LNCaP clone FGC (cell line): ENCODE data around the gene HK3.

Source experiments
- DNase-seq: peaks from one replicate; pipeline ENCODE4 v3.0.0-alpha.2; 2011; ENCODE audit warnings: low read depth
- H3K4me3 ChIP-seq: 2 replicates; pipeline ENCODE4 v1.5.1; 2011; ENCODE audit warnings: mild to moderate bottlenecking, low read depth, low read length, control low read depth
- TF ChIP-seq, protein P1 (sequence below): IDR thresholded peaks from 2 replicates; pipeline ENCODE4 v1.5.1; 2012; ENCODE audit warnings: mild to moderate bottlenecking; ENCODE audit not compliant: control insufficient read depth, insufficient read depth; ENCODE audit errors: extremely low read depth

HK3 gene

DNA sequence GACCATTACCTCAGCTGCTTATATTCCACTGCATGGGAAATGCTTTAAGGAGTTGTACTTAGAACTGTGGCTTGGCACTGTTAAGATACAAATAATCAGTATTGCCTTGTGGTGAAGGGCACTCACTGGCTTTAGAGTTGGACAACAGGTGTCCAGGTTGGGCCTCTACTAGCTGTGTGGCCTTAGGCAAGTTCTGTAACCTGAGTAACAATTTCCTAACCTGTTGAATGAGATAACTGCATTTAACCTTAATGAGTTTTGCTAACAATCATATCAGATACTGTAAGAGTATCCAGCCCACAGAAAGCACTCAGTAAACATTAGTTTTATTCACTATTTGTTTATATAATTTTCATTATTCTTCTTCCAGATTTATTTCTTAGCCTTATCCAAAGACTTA lies 17.2 kb upstream of the HK3 start:
- DNase-seq = no peak
- no peak overlapping the region for H3K4me3 ChIP-seq
- TF ChIP-seq, protein P1, sequence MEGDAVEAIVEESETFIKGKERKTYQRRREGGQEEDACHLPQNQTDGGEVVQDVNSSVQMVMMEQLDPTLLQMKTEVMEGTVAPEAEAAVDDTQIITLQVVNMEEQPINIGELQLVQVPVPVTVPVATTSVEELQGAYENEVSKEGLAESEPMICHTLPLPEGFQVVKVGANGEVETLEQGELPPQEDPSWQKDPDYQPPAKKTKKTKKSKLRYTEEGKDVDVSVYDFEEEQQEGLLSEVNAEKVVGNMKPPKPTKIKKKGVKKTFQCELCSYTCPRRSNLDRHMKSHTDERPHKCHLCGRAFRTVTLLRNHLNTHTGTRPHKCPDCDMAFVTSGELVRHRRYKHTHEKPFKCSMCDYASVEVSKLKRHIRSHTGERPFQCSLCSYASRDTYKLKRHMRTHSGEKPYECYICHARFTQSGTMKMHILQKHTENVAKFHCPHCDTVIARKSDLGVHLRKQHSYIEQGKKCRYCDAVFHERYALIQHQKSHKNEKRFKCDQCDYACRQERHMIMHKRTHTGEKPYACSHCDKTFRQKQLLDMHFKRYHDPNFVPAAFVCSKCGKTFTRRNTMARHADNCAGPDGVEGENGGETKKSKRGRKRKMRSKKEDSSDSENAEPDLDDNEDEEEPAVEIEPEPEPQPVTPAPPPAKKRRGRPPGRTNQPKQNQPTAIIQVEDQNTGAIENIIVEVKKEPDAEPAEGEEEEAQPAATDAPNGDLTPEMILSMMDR = no peak

DNA sequence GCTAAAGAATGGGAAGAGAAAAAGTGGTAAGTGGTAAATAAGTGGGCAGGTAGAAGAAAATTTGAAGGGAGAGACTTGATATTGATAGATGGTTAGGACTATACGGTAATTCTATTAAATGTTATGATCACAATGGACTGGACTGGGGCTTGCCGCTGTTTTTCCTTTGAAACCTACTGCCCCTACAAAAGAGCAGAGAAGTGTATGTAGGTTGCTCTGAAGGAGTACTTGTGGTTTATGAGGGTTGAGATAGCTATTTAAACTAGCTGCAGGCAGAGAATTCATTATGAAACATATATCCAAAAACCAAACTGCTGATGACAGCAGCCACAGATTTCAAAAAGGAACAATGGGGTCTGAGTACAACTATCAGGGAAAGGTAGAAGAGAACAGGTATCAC lies 16.8 kb upstream of the HK3 start:
- DNase-seq = no peak
- H3K4me3 ChIP-seq = no peak overlapping the region
- TF ChIP-seq, protein P1 = no peak

DNA sequence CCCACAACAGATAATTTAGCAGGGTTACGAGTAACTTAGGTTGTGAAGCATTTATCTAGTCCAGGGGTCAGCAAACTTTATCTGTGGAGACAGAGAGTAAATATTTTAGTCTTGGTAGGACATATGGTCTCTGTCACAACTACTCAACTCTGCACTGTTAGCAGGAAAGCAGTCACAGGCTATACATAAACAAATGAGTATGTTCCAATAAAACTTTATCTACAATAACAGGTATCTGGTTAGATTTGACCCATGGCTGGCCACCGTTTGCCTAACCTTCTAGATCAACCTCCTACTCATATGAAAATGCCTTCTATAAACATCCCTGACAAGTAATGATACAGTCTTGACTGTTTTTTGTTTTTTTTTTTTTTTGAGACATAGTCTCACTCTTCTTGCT lies 13.0 kb upstream of the HK3 start:
- TF ChIP-seq, protein P1 = no peak
- DNase-seq = no peak
- H3K4me3 ChIP-seq = no peak overlapping the region

DNA sequence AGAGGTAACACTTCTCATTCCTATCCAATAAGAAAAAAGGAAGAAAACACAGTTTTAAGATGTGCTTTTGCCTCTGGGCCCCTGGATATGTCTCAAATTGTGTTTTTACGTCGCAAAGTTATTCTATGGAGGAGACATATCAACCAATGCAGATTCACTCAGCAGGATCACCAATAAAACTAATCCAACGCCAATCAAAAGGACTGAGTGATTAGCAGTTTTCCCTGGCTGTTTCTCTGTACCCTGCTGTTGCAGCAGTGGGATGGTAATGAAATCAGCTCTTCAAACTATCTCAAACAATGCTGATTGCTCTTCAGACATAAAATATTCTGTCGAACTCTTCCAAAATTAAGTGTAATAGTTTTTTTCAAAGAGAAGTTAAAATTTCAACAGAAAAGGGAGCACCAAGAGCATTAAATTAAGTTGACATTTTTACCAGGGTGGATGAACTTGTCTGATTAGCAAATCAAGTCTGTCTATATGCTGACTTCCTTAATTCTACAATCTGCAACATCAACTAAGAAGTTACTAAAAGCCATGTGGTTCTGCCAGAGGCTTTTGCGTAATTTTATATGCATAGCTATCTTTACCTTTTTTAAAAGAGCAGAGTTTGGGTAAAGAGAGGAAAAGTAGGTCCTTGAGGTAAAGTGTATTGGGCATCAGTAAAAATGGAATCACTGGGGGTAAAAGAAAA lies 9.7 kb upstream of the HK3 start:
- no peak for DNase-seq
- H3K4me3 ChIP-seq = no peak overlapping the region
- TF ChIP-seq, protein P1 = no peak

DNA sequence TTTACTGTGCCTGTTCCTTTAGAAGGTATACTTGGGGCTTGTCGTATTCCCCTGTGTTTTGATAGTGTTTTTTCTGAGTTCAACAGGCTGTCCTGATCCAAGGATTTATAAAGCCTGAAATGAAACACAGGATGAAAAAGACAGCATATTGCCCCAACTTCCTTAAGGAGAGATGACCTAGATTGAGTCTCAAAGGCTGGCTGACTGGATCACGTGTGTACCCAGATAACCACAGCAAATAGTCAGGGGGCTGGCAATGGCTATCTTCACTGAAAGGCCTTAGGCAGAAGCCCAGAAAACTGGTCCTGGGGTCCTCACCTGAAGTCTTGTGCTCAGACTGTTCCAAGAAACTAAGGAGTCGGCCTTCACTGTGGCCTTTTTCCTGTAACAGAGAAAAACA lies 7.7 kb upstream of the HK3 start:
- TF ChIP-seq, protein P1 = no peak
- H3K4me3 ChIP-seq = no peak overlapping the region
- no peak for DNase-seq

DNA sequence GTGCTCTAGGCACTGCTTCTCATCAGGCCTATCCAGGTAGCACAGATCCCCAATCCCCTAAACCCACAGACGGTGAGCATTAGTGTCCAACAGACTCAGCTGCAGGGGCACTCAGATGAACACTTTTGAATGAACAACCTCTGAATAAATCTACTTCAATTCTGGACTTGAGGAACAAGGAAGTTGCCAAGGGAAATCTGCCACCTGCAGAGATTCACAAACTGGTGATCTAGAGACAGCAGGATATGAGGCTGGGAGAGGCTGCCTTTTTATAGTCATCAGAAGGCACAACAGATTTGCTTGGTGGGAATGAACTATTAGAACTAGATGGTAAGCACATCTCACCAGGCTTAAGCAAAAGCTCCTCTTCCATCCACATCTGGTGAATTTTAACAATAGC lies 7.0 kb upstream of the HK3 start:
- no peak overlapping the region for H3K4me3 ChIP-seq
- TF ChIP-seq, protein P1 = no peak
- DNase-seq = no peak

DNA sequence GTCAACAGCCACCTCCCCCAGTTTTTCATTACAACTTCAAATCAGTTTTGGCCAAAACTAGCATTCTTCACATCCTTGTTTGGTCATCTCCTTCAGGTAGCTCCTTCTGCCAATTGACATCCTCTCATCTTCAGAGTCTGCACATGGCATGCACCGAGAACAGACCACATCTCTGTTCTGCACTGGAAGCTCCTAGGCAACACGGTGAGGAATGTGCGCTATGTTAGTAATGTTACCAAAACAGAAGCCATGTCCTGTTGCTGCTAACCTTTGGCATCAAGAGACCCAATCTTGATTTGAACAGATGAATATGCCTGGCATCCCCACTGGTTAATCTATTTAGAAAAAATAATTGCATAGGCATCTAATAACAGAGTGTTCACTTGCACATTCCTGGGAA lies 5.1 kb upstream of the HK3 start:
- TF ChIP-seq, protein P1 = no peak
- H3K4me3 ChIP-seq = no peak overlapping the region
- no peak for DNase-seq
